ENCODE data around the gene TAF1B.

DNA sequence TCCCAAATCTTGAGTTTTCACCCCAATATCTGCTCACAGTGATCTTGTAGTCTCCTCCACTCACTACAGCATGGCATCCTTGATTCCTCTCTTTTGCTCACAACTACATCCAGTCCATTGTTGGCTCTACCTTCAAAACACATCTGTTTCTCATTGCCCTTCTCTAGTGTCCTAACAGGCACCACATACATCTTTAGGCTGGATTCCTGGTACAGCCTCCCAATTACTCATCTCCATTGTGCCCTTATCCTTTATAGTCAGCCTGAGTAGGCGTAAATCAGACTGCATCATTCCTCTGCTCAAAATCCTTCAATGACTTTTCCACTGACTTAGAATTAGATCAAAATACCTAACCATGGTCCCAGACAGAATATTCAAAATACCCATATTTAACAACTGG is 10.7 kb upstream of the TAF1B start:
- TF ChIP-seq, protein P1, sequence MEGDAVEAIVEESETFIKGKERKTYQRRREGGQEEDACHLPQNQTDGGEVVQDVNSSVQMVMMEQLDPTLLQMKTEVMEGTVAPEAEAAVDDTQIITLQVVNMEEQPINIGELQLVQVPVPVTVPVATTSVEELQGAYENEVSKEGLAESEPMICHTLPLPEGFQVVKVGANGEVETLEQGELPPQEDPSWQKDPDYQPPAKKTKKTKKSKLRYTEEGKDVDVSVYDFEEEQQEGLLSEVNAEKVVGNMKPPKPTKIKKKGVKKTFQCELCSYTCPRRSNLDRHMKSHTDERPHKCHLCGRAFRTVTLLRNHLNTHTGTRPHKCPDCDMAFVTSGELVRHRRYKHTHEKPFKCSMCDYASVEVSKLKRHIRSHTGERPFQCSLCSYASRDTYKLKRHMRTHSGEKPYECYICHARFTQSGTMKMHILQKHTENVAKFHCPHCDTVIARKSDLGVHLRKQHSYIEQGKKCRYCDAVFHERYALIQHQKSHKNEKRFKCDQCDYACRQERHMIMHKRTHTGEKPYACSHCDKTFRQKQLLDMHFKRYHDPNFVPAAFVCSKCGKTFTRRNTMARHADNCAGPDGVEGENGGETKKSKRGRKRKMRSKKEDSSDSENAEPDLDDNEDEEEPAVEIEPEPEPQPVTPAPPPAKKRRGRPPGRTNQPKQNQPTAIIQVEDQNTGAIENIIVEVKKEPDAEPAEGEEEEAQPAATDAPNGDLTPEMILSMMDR (IDR thresholded peaks at IDR 0.05) = no peak
- no peak for TF ChIP-seq ZFX (IDR thresholded peaks at IDR 0.05; ENCODE audit: borderline replicate concordance)
